HEK293T (cell line): ENCODE measurements around the gene GAK.

ENCODE experiments used
- BHLHE40 ChIP-seq: fragments of 450-650 bp; IDR thresholded peaks from 2 replicates; pipeline ENCODE4 v1.6.1; 2016; ENCODE audit warnings: mild to moderate bottlenecking, moderate library complexity, borderline replicate concordance
- CTBP1 ChIP-seq: fragments of 450-650 bp; IDR thresholded peaks from 2 replicates; pipeline ENCODE4 v1.6.1; 2016; ENCODE audit warnings: borderline replicate concordance
- FOXA1 ChIP-seq: fragments of 450-650 bp; IDR thresholded peaks from 2 replicates; pipeline ENCODE4 v1.6.1; 2016; ENCODE audit warnings: mild to moderate bottlenecking
- FOXK2 ChIP-seq: fragments of 450-650 bp; IDR thresholded peaks from 2 replicates; pipeline ENCODE4 v1.6.1; 2016; ENCODE audit warnings: mild to moderate bottlenecking
- HDGF ChIP-seq: fragments of 450-650 bp; IDR thresholded peaks from 2 replicates; pipeline ENCODE4 v1.6.1; 2017; ENCODE audit warnings: antibody characterized with exemption, borderline replicate concordance
- SP1 ChIP-seq: fragments of 450-650 bp; IDR thresholded peaks from 2 replicates; pipeline ENCODE4 v1.6.1; 2017
- SUZ12 ChIP-seq: fragments of 450-650 bp; IDR thresholded peaks from 2 replicates; pipeline ENCODE4 v1.6.1; 2016; ENCODE audit warnings: mild to moderate bottlenecking
- TARDBP ChIP-seq: fragments of 450-650 bp; IDR thresholded peaks from 2 replicates; pipeline ENCODE4 v1.6.1; 2016

GRCh38 chr4:874971-875817 is 56.9 kb downstream of the GAK start:
- TF ChIP-seq FOXA1 (no peak), BHLHE40 (no peak), TARDBP (no peak), SP1 (no peak), CTBP1 (no peak), HDGF (no peak), FOXK2 (no peak), SUZ12 (no peak)
